Neutrophil (primary cell): ENCODE results near the gene PTGDS.

Source experiments
- H3K27ac ChIP-seq: fragments of 200-600 bp; sonication (generic); 2 replicates; pipeline ENCODE4 v1.5.1; 2016; ENCODE audit warnings: mild to moderate bottlenecking, moderate library complexity
- H3K27me3 ChIP-seq: fragments of 200-600 bp; sonication (generic); 2 replicates; pipeline ENCODE4 v1.6.0; 2016; ENCODE audit warnings: mild to moderate bottlenecking
- H3K36me3 ChIP-seq: fragments of 200-600 bp; sonication (generic); 2 replicates; pipeline ENCODE4 v1.5.1; 2017
- H3K4me1 ChIP-seq, 2 experiments: fragments of 200-600 bp in 1 of 2; sonication (generic) in 1 of 2; 1 replicate in 1 of 2; 2 replicates in 1 of 2; pipeline versions ENCODE4 v1.5.1 to v1.6.1; 2013 to 2016; ENCODE audit warnings: low read depth in 1 of 2, low read length in 1 of 2, mild to moderate bottlenecking in 1 of 2, moderate library complexity in 1 of 2; ENCODE audit not compliant: control insufficient read depth in 1 of 2, insufficient read depth in 1 of 2
- H3K4me3 ChIP-seq, 2 experiments: fragments of 200-600 bp in 1 of 2; sonication (generic) in 1 of 2; 1 replicate in 1 of 2; 2 replicates in 1 of 2; pipeline ENCODE4 v1.5.1; 2013 to 2016; ENCODE audit warnings: low read depth in 1 of 2, low read length in 1 of 2, mild to moderate bottlenecking in 1 of 2, moderate library complexity in 1 of 2
- H3K9me3 ChIP-seq: fragments of 200-600 bp; sonication (generic); 2 replicates; pipeline ENCODE4 v1.5.1; 2016
- CTCF ChIP-seq: fragments of 200-600 bp; sonication (generic); IDR thresholded peaks from 2 replicates; pipeline ENCODE4 v1.5.1; 2016; ENCODE audit warnings: antibody characterized with exemption

Gene PTGDS

GRCh38 chr9:136958898-136959850 is 18.1 kb upstream of the PTGDS start:
- Histone ChIP-seq H3K36me3 (no peaks in the 10 kb centered on the region), H3K4me1 (no peaks in the 10 kb centered on the region), H3K27ac (no peak overlapping the region), H3K9me3 (no peaks in the 10 kb centered on the region), H3K27me3 (no peaks in the 10 kb centered on the region), H3K4me3 (no peak overlapping the region)
- no peak for TF ChIP-seq CTCF

- no peak overlapping the region for H3K27ac ChIP-seq
These were observed 16.9 kb upstream of the PTGDS start for GRCh38 chr9:136960212-136960937.

GRCh38 chr9:136960938-136961275 is 16.4 kb upstream of the PTGDS start:
- TF ChIP-seq CTCF = no peak
- Histone ChIP-seq H3K9me3 (no peaks in the 10 kb centered on the region), H3K27ac (no peak overlapping the region), H3K4me3 (no peak overlapping the region), H3K36me3 (no peaks in the 10 kb centered on the region), H3K27me3 (peaks cover 3% of the 10 kb centered on the region), H3K4me1 (no peaks in the 10 kb centered on the region)

More at GRCh38 chr9:136960212-136960937, 16.9 kb upstream of the PTGDS start:
- no peaks in the 10 kb centered on the region for H3K9me3 ChIP-seq
- H3K36me3 ChIP-seq = no peaks in the 10 kb centered on the region
- H3K4me1 ChIP-seq = no peaks in the 10 kb centered on the region
- H3K27me3 ChIP-seq = no peaks in the 10 kb centered on the region
- no peak overlapping the region for H3K4me3 ChIP-seq
- no peak for TF ChIP-seq CTCF

GRCh38 chr9:136961279-136962065 is 15.8 kb upstream of the PTGDS start:
- H3K9me3 ChIP-seq = no peaks in the 10 kb centered on the region
- H3K36me3 ChIP-seq = no peaks in the 10 kb centered on the region
- H3K4me3 ChIP-seq = no peak overlapping the region
- H3K27ac ChIP-seq = no peak overlapping the region
- TF ChIP-seq CTCF = no peak
- no peaks in the 10 kb centered on the region for H3K4me1 ChIP-seq
- peaks cover 9% of the 10 kb centered on the region for H3K27me3 ChIP-seq

- Histone ChIP-seq H3K36me3 (no peaks in the 10 kb centered on the region), H3K4me3 (no peak overlapping the region), H3K27ac (no peak overlapping the region), H3K9me3 (no peaks in the 10 kb centered on the region), H3K27me3 (peaks cover 10% of the 10 kb centered on the region), H3K4me1 (no peaks in the 10 kb centered on the region)
- TF ChIP-seq CTCF = no peak
These were observed 15.1 kb upstream of the PTGDS start for GRCh38 chr9:136962163-136962562.
